Prostate gland (tissue), 2 donors: ENCODE measurements around the gene HMOX1.
"Not testable (repeated sequence)": the region's sequence is repeated elsewhere in the genome, so short reads cannot be mapped to it uniquely, and the experiment has no call there.

ENCODE experiments used
- CTCF ChIP-seq, 4 experiments: fragments of 200-600 bp in 2 of 4; fragments of 450-650 bp in 2 of 4; sonication (generic) in 2 of 4; IDR thresholded peaks; 1 replicate in 3 of 4; 2 replicates in 1 of 4; pipeline ENCODE4 v1.5.1; 2016 to 2019; ENCODE audit warnings: antibody characterized with exemption in 4 of 4, mild to moderate bottlenecking in 2 of 4, moderate library complexity in 2 of 4
- POLR2A ChIP-seq: fragments of 450-650 bp; IDR thresholded peaks from one replicate; pipeline ENCODE4 v1.6.1; 2016; ENCODE audit warnings: antibody characterized with exemption, mild to moderate bottlenecking
- POLR2AphosphoS5 ChIP-seq: sonication (generic); formaldehyde crosslinking; IDR thresholded peaks from one replicate; pipeline ENCODE4 v1.6.1; 2017; ENCODE audit warnings: antibody characterized with exemption

GRCh38 chr22:35438673-35439364, 57.9 kb downstream of the HMOX1 start:
- TF ChIP-seq CTCF (IDR thresholded peaks at IDR 0.05); POLR2AphosphoS5; POLR2A: not testable (repeated sequence)
